Panc1 (cell line): Measurements from ENCODE around the gene GLIPR2. TPM values are rescaled to one million over a fixed set of nuclear protein-coding genes. Genes with fewer than 3 reads are reported as not detected.

Source experiments
- ATAC-seq: fragments of 200-7000 bp; cut with Tn5 transposase; 2 replicates; pipeline ENCODE4 v1.9.1; 2020; ENCODE audit warnings: mild to moderate bottlenecking, moderate library complexity
- BruUV-seq: library from RNA; stranded (reverse); fragments of 400-500 nt; replicated peaks from 2 replicates; lab custom pipeline; 2021; lab: Mats Ljungman, UMichigan
- CTCF ChIA-PET: fragments of 300-600 bp; sonication (Branson Sonifier 250); formaldehyde crosslinking; loops from one replicate; lab custom pipeline; 2022; ENCODE audit warnings: antibody characterized with exemption; lab: Charles Lee
- POLR2A ChIA-PET: fragments of 300-600 bp; sonication (Branson Sonifier 250); formaldehyde crosslinking; loops from one replicate; lab custom pipeline; 2022; ENCODE audit warnings: antibody characterized with exemption; lab: Charles Lee
- DNase-seq: peaks from one replicate; pipeline ENCODE4 v3.0.0-alpha.2; 2010; ENCODE audit warnings: low read depth, low spot score
- H3K27ac ChIP-seq: 2 replicates; pipeline ENCODE4 v1.5.1; 2011; ENCODE audit warnings: mild to moderate bottlenecking, low read length, inconsistent platforms
- H3K27me3 ChIP-seq: fragments of 200-500 bp; sonication (Bioruptor generic); 2 replicates; pipeline ENCODE4 v1.6.0; 2014; ENCODE audit warnings: low read length, inconsistent platforms; ENCODE audit not compliant: control insufficient read depth, insufficient read depth
- H3K36me3 ChIP-seq: fragments of 200-500 bp; sonication (Bioruptor generic); 2 replicates; pipeline ENCODE4 v1.5.1; 2014; ENCODE audit warnings: inconsistent platforms, mild to moderate bottlenecking, low read length, moderate library complexity; ENCODE audit not compliant: control insufficient read depth, insufficient read depth
- H3K4me1 ChIP-seq: 2 replicates; pipeline ENCODE4 v1.5.1; 2011; ENCODE audit warnings: inconsistent platforms, mild to moderate bottlenecking, low read length, moderate library complexity; ENCODE audit not compliant: control insufficient read depth, insufficient read depth
- H3K4me3 ChIP-seq, 2 experiments: 2 replicates each; pipeline ENCODE4 v1.5.1; 2011 to 2012; ENCODE audit warnings: low read depth in 2 of 2, low read length in 2 of 2, mild to moderate bottlenecking in 2 of 2, inconsistent platforms in 1 of 2, moderate library complexity in 1 of 2
- H3K9me3 ChIP-seq: fragments of 200-500 bp; sonication (Bioruptor generic); 2 replicates; pipeline ENCODE4 v1.5.1; 2014; ENCODE audit warnings: low read depth, mild to moderate bottlenecking, inconsistent platforms, low read length, moderate library complexity; ENCODE audit not compliant: control insufficient read depth, insufficient read depth
- CTCF ChIP-seq: fragments of 450-650 bp; IDR thresholded peaks from 2 replicates; pipeline ENCODE4 v1.5.1; 2017; ENCODE audit warnings: mild to moderate bottlenecking
- POLR2AphosphoS5 ChIP-seq: IDR thresholded peaks from 2 replicates; pipeline ENCODE4 v1.6.1; 2012; ENCODE audit warnings: mild to moderate bottlenecking, low read depth, low read length, moderate library complexity
- REST ChIP-seq, 2 experiments: IDR thresholded peaks; 2 replicates each; pipeline ENCODE4 v1.6.1; 2011 to 2012; ENCODE audit warnings: low read depth in 2 of 2, control low read depth in 1 of 2, low read length in 1 of 2, mild to moderate bottlenecking in 1 of 2, moderate library complexity in 1 of 2; ENCODE audit not compliant: insufficient read depth in 1 of 2
- SIN3A ChIP-seq: IDR thresholded peaks from 2 replicates; pipeline ENCODE4 v1.6.1; 2012; ENCODE audit warnings: low read depth, mild to moderate bottlenecking, low read length, moderate library complexity, borderline replicate concordance; ENCODE audit not compliant: insufficient read depth
- TCF7L2 ChIP-seq: IDR thresholded peaks from 2 replicates; pipeline ENCODE4 v1.6.1; 2011; ENCODE audit warnings: mild to moderate bottlenecking, low read depth, low read length, inconsistent platforms
- in situ Hi-C: cut with HindIII; loops from 2 replicates; pipeline ENCODE4 v1.10.0; 2016; ENCODE audit warnings: low sequenced_read_pairs, low pct_unique_long_range_greater_than_20kb
- intact Hi-C: fragments of 100-400 bp; cut with micrococcal nuclease; formaldehyde crosslinking; loops from one replicate; pipeline ENCODE4 v1.10.0; 2022; ENCODE audit not compliant: unreplicated experiment
- total RNA-seq: library from RNA; stranded (reverse); gene quantifications from one replicate; pipeline ENCODE4 v1.2.1, GENCODE V29; 2021; ENCODE audit not compliant: unreplicated experiment

GLIPR2 gene
- total RNA-seq, 1 experiment from 2014 or later, result 4.9 TPM

GRCh38 chr9:36192196-36192595 is 55.7 kb downstream of the GLIPR2 start:
- Histone ChIP-seq H3K27me3 (no peaks in the 10 kb centered on the region), H3K27ac (peak overlapping the region; percentile 99), H3K4me1 (peaks cover 30% of the 10 kb centered on the region), H3K4me3 (peak overlapping the region; percentile 78 to 97), H3K36me3 (peaks cover 11% of the 10 kb centered on the region), H3K9me3 (no peaks in the 10 kb centered on the region)
- DNase-seq, result no peak
- intact Hi-C loops, result no loop called here
- ChIA-PET POLR2A (no interaction called here), CTCF (interaction anchor here (1.2 kb wide), 1 partner anchor 14 kb away, joined by 4 read pairs; no protein-coding TSS in a partner anchor)
- BruUV-seq, result no TSS peak
- no peak for ATAC-seq
- in situ Hi-C loops, result no loop called here
- TF ChIP-seq CTCF (no peak), TCF7L2 (peak; percentile 75; the same call in 1 of the 2 replicates)

GRCh38 chr9:36193023-36193422 is 56.5 kb downstream of the GLIPR2 start:
- Histone ChIP-seq H3K27me3 (no peaks in the 10 kb centered on the region), H3K4me1 (peaks cover 30% of the 10 kb centered on the region), H3K4me3 (peak overlapping the region; percentile 78 to 97), H3K36me3 (peaks cover 18% of the 10 kb centered on the region), H3K27ac (peak overlapping the region; percentile 99), H3K9me3 (no peaks in the 10 kb centered on the region)
- CTCF ChIA-PET, result no interaction called here
- ATAC-seq (no peak), DNase-seq (no peak)
- no TSS peak for BruUV-seq
- intact Hi-C loops (no loop called here), in situ Hi-C loops (no loop called here)
- TF ChIP-seq POLR2AphosphoS5 (no peak), REST (IDR thresholded peaks at IDR 0.05; ENCODE audit: insufficient read depth in 1 of 2, low read depth in 2 of 2, low read length in 1 of 2) (no peak), CTCF (no peak), TCF7L2 (no peak), SIN3A (no peak)
- POLR2A ChIA-PET, result interaction anchor here (0.5 kb wide), 1 partner anchor 38 kb away, joined by 4 read pairs; no protein-coding TSS in a partner anchor
